Smooth muscle cell (in vitro differentiated cells): ENCODE results near the gene CCDC181. TPM values are rescaled to one million over a fixed set of nuclear protein-coding genes. Genes with fewer than 3 reads are reported as not detected.

Experiments
- DNase-seq: peaks from one replicate; lab custom pipeline; 2025; ENCODE audit not compliant: unreplicated experiment; lab: John Stamatoyannopoulos, UW
- H2AFZ ChIP-seq: fragments of 200-600 bp; sonication (generic); 2 replicates; pipeline ENCODE4 v1.6.0; 2016; ENCODE audit warnings: antibody characterized with exemption, low read depth, mild to moderate bottlenecking
- H3F3A ChIP-seq: fragments of 200-600 bp; sonication (generic); 2 replicates; pipeline ENCODE4 v1.6.0; 2017; ENCODE audit warnings: antibody characterized with exemption, low read depth
- H3K27ac ChIP-seq: fragments of 200-600 bp; sonication (generic); 2 replicates; pipeline ENCODE4 v1.5.1; 2016; ENCODE audit warnings: low read depth, mild to moderate bottlenecking
- H3K27me3 ChIP-seq: fragments of 200-600 bp; sonication (generic); 2 replicates; pipeline ENCODE4 v1.6.1; 2016; ENCODE audit warnings: low read depth, mild to moderate bottlenecking
- H3K36me3 ChIP-seq: fragments of 200-600 bp; sonication (generic); 2 replicates; pipeline ENCODE4 v1.5.1; 2016; ENCODE audit warnings: low read depth
- H3K4me1 ChIP-seq: fragments of 200-600 bp; sonication (generic); 2 replicates; pipeline ENCODE4 v1.5.1; 2016; ENCODE audit warnings: low read depth
- H3K4me2 ChIP-seq: fragments of 200-600 bp; sonication (generic); 2 replicates; pipeline ENCODE4 v1.6.0; 2016; ENCODE audit warnings: mild to moderate bottlenecking
- H3K4me3 ChIP-seq: fragments of 200-600 bp; sonication (generic); 2 replicates; pipeline ENCODE4 v1.5.1; 2016; ENCODE audit warnings: mild to moderate bottlenecking
- H3K79me2 ChIP-seq: fragments of 200-600 bp; sonication (generic); 2 replicates; pipeline ENCODE4 v1.6.0; 2016; ENCODE audit warnings: low read depth, mild to moderate bottlenecking
- H3K9ac ChIP-seq: fragments of 200-600 bp; sonication (generic); 2 replicates; pipeline ENCODE4 v1.6.0; 2016; ENCODE audit warnings: low read depth
- H3K9me3 ChIP-seq: fragments of 200-600 bp; sonication (generic); replicated peaks from 2 replicates; pipeline ENCODE4 v1.5.1; 2016; ENCODE audit warnings: low read depth
- H4K20me1 ChIP-seq: fragments of 200-600 bp; sonication (generic); 2 replicates; pipeline ENCODE4 v1.6.0; 2016; ENCODE audit warnings: low read depth
- WGBS: methylation state at CpG from one replicate; pipeline ENCODE4 v1.1.7; 2016; ENCODE audit warnings: low lambda C conversion rate; 5-methylcytosine and 5-hydroxymethylcytosine counted together
- polyA plus RNA-seq: library from polyadenylated mRNA; unstranded; fragments of >200 nt; fragmentation: Nextera tagmentation; extraction: Ambion mirVana; gene quantifications from 2 replicates; pipeline ENCODE4 v1.2.1, GENCODE V29; 2016
- total RNA-seq: library from RNA; depleted of rRNA; stranded (reverse); fragments of >200 nt; gene quantifications from 2 replicates; pipeline ENCODE4 v1.2.3, GENCODE V29; 2014
- TF ChIP-seq, protein P1 (sequence below): fragments of 200-600 bp; sonication (generic); IDR thresholded peaks from 2 replicates; pipeline ENCODE4 v1.5.1; 2017; ENCODE audit warnings: borderline replicate concordance, mild to moderate bottlenecking, antibody characterized with exemption; ENCODE audit not compliant: insufficient read depth, poor library complexity, severe bottlenecking

The CCDC181 gene
- total and polyA plus RNA-seq, 2 experiments from 2014 or later: 1.3 to 1.5 TPM

DNA sequence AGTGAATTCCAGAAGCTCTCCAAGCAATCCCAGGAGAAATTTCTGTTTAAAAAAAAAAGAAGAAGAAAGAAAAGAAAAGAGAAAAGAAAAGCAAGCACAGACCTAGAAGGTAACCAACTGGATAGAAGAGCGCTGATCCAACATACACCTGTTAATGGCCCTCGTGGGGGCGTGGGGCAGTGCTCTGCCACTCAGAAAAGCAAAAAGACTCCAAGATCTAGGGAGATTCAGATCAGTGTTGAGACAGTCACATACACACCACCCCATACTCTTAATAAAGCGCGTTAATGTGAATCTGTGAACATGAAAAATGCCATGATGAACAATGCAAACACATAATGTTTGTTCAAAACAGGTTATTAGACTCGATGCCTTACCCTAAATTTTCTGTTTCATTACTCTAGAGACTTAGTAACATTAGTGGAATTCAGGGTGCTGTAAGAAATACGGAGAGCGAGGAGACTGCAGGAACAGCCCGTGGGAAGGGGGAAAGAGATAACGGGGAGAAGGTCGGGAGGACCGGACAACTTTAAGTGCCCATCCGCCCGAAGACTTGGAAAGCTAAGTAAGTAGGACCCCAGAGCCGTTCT is 60.1 kb downstream of the CCDC181 start:
- DNase-seq: no peak
- peaks cover 6% of the 10 kb centered on the region for H4K20me1 ChIP-seq
- H3K27ac ChIP-seq: peak overlapping the region; percentile 94
- H3K36me3 ChIP-seq: no peaks in the 10 kb centered on the region
- no peaks in the 10 kb centered on the region for H3K9me3 ChIP-seq
- WGBS: 13% methylated on average over 14 of the region's 15 CpGs
- peaks cover 69% of the 10 kb centered on the region for H3K79me2 ChIP-seq
- H3K9ac ChIP-seq: peak overlapping the region; percentile 73
- no peaks in the 10 kb centered on the region for H3K27me3 ChIP-seq
- peak overlapping the region; percentile 83 for H3K4me2 ChIP-seq
- H3K4me3 ChIP-seq: peak overlapping the region; percentile 89
- TF ChIP-seq, protein P1, sequence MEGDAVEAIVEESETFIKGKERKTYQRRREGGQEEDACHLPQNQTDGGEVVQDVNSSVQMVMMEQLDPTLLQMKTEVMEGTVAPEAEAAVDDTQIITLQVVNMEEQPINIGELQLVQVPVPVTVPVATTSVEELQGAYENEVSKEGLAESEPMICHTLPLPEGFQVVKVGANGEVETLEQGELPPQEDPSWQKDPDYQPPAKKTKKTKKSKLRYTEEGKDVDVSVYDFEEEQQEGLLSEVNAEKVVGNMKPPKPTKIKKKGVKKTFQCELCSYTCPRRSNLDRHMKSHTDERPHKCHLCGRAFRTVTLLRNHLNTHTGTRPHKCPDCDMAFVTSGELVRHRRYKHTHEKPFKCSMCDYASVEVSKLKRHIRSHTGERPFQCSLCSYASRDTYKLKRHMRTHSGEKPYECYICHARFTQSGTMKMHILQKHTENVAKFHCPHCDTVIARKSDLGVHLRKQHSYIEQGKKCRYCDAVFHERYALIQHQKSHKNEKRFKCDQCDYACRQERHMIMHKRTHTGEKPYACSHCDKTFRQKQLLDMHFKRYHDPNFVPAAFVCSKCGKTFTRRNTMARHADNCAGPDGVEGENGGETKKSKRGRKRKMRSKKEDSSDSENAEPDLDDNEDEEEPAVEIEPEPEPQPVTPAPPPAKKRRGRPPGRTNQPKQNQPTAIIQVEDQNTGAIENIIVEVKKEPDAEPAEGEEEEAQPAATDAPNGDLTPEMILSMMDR: no peak
- peaks cover 17% of the 10 kb centered on the region for H3K4me1 ChIP-seq
- no peaks in the 10 kb centered on the region for H3F3A ChIP-seq
- peak overlapping the region; percentile 54 for H2AFZ ChIP-seq

DNA sequence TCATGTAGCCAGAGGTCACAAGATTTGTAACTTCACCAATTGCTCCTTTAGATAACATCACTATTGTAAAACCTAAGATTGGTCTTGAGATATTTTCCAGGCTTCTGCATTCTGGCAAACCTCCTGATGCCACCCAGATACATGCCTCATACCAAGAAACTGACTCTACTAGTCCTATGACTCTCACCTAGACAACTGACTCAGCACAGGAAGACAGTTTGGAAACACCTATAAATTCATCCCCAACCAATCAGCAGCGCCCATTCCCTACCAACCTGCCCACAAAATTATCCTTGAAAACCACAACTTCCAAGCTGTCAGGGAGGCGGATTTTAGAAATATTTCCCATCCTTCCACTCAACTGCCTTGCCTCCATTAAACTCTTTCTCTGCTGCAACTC is 62.3 kb downstream of the CCDC181 start:
- no peak overlapping the region for H3K9ac ChIP-seq
- WGBS: 91% methylated on average over 2 of the region's 2 CpGs
- no peak for DNase-seq

DNA sequence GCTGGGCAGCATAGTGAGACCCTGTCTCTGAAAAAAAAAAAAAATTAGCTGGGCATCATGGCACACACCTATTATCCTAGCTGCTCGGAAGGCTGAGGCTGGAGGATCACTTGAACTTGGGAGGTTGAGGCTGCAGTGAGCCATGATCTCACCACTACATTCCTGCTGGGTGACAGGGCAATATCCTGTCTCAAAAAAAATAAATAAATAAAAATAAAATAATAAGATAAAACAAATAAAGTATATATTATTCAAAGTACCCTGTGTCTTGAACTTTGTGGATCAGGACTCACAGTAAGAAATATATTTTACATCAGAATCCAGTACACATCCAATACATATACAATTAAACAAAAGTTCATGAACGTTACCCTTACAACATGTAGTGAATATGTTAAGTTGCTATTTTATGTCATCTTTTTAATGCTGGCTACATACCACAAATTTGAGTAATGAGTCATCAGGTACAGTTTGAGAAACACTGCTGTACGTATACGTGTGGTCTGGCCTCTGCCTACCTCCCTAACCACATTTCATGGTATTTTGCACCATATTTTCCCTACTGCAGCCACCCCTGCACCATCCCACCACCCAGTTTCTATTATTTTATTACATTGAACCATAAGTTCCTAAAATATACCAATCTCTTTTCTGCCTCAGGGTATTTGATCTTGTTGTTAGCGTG is 64.1 kb downstream of the CCDC181 start:
- H3K27ac ChIP-seq: peak overlapping the region; percentile 86
- DNase-seq: no peak
- H3K9me3 ChIP-seq: no peaks in the 10 kb centered on the region
- no peak overlapping the region for H3K4me3 ChIP-seq
- H3K9ac ChIP-seq: peak overlapping the region; percentile 6
- H4K20me1 ChIP-seq: no peaks in the 10 kb centered on the region
- H2AFZ ChIP-seq: no peak overlapping the region
- no peaks in the 10 kb centered on the region for H3F3A ChIP-seq
- peak overlapping the region; percentile 36 for H3K4me2 ChIP-seq
- peaks cover 64% of the 10 kb centered on the region for H3K79me2 ChIP-seq
- TF ChIP-seq, protein P1: no peak
- H3K36me3 ChIP-seq: no peaks in the 10 kb centered on the region
- 34% methylated on average over 5 of the region's 5 CpGs for WGBS
- H3K27me3 ChIP-seq: no peaks in the 10 kb centered on the region
- peaks cover 10% of the 10 kb centered on the region for H3K4me1 ChIP-seq

More for the DNA sequence above, 62.3 kb downstream of the CCDC181 start:
- H3K4me2 ChIP-seq: no peak overlapping the region
- H2AFZ ChIP-seq: no peak overlapping the region
- H3K79me2 ChIP-seq: peaks cover 68% of the 10 kb centered on the region
- no peaks in the 10 kb centered on the region for H3K36me3 ChIP-seq
- TF ChIP-seq, protein P1: no peak
- peak overlapping the region; percentile 86 for H3K27ac ChIP-seq
- H3K4me3 ChIP-seq: no peak overlapping the region
- no peaks in the 10 kb centered on the region for H3K9me3 ChIP-seq
- H3K4me1 ChIP-seq: peaks cover 17% of the 10 kb centered on the region
- H3K27me3 ChIP-seq: no peaks in the 10 kb centered on the region
- no peaks in the 10 kb centered on the region for H3F3A ChIP-seq
- H4K20me1 ChIP-seq: no peaks in the 10 kb centered on the region
